Inflammatory macrophage (primary cell): ENCODE data around the gene GTF2IRD2.
A peak's percentile ranks its signal among the peaks of the same experiment; 100 is the strongest.
"Not testable (repeated sequence)": the region's sequence is repeated elsewhere in the genome, so short reads cannot be mapped to it uniquely, and the experiment has no call there.

Source experiments
- DNase-seq, 2 donors: peaks; one replicate each; pipeline ENCODE4 v3.0.0-alpha.2; 2020 to 2022
- total RNA-seq, 18 experiments: gene quantifications; one replicate each; lab custom pipeline; 2026; ENCODE audit warnings: mixed read lengths in 6 of 18, inconsistent platforms in 2 of 18; lab: John Stamatoyannopoulos, UW

Gene GTF2IRD2
- total RNA-seq = 0 to 0.48 (median 0.05) reads per million in 18 experiments

DNA sequence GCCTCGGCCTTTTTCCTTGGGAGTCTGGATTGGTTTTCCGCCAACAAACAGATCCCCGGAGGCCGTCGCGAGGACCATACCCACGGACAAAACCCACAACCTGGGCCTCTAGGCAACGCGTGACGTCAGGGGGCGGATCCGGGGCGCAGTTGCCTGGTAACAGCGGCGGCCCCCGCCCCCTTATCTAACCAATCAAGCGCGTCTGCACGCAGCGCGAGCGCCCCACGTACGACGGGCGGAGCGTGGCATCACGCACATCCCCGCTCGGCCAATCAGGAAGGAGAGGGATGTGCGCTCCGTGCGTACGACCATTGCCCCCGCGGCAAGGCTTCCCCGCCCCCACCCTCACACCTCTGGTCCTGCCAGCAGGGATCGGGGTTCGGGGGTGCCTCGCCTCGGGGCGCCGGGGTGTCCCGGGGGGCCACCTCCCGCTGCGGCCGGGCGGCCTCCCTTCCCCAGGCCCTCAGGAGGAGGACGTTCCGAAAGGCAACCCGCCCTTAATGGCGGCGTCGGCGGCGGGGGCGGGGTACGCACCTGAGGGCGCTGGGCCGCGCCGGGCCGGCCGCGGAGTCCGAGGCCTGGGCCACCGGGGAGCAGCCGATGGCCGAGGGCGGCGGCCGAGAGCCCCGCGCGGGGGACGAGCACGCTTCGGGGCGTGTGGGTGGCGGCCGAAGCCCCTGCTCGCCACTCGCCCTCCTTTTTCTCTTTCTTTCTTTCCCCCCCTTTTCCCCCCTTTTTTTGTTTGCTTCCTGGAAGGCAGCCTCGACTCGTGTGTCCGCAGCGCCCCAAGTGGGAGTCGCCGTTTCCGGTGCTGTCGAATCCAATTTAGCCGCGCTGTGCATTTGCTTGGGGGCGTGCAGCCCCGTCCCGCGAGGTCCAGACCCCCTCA lies at the start of gene GTF2IRD2:
Gene GTF2IRD2 (minus strand): TSS at position 773 of the 889 bp plus-strand sequence. CDS start 15,227 bp downstream, outside the sequence.
- DNase-seq = peak in 1 of 2 donors; percentile 1

- peak; percentile 48 to 54 for DNase-seq
These were observed 39.0 kb upstream of the GTF2IRD2 start for GRCh38 chr7:74890158-74891123.

DNA sequence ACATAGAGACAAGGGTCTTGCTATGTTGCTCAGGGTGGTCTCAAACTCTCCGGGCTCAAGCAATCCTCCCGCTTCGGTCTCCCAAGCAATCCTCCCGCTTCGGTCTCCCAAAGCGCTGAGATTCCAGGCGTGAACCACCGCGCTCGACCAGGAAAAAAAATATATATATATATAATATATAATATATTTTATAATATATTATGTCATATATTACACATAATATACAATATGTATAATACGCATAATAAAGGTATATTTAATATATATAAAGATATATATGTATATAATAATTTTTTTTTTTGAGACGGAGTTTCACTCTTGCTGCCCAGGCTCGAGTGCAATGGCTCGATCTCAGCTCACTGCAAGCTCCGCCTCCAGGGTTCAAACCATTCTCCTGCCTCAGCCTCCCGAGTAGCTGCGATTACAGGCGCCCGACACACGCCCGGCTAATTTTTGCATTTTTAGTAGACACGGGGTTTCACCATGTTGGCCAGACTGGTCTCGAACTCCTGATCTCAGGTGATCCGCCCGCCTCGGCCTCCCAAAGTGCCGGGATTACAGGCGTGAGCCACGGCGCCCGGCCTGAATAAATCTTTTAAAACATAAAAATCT lies 38.2 kb upstream of the GTF2IRD2 start:
- not testable (repeated sequence) for DNase-seq

DNA sequence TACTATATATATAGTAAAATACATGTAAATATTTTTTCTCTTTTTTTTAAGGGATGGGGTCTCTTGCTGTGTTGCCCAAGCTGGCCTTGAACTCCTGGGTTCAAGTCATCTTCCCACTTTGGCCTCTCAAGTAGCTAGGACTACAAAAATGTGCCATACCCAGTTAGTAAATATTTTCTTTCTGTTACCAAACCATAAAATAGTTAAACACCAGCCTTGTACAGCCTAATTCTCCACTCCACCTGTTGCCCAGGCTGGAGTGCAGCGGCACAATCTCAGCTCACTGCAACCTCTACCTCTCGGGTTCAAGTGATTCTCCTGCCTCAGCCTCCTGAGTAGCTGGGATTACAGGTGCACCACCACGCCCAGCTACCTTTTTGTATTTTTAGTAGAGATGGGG lies 33.9 kb upstream of the GTF2IRD2 start:
- not testable (repeated sequence) for DNase-seq

DNA sequence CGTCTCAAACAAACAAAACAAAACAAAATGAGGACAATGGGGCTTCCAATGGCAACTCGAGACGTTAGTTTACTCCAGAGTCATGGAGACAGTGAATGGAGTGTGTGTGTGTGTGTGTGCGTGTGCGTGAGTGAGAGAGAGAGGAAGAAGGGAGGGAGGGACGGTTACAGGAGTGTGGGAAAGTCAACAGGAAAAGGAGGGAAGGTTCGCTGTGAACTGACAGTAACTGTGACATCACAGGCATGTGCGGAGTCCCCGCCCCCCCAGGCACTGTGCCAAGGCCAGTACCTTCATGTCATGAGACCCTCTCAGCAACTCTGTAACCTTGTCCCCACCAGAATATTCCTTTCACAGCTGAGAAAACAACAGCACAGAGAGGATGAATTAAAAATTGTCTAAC lies 30.7 kb upstream of the GTF2IRD2 start:
- not testable (repeated sequence) for DNase-seq

DNA sequence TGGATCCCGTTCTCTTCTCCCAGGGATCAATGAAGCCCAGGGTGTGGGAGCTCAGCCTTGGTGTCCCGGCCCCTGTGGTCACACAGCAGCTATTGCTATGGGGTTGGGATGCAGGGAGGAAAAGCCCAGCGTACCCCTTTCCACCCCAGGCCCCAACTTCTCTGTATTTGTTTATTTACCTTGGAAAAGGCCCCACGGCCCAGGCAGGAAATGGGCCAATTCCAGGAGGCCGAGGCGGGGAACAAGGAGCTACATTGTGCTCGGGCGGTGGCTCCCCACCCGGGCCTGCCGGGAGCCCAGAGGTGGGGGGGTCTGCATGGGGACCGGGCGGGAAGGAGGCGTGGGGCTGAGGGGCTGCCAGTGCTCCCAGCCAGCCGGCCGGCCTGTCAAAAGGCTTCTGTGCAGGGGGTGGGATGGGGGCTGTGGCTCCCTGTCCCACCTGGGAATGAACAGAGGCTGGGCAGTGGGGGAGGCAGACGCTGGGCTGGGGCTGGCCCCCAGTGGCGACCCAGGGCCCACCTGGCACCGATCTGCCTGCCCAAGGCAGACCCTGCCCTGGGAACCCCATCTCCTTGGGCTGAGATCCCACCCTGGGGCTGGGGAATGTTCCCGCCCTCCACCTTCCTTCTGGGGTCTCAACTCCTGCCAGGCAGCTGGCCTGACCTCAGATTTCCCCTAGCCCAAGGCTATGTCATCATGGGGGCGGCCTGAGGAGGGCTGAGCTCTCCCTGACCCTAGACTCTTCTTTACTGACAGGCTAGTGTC lies 23.5 kb upstream of the GTF2IRD2 start:
- not testable (repeated sequence) for DNase-seq

DNA sequence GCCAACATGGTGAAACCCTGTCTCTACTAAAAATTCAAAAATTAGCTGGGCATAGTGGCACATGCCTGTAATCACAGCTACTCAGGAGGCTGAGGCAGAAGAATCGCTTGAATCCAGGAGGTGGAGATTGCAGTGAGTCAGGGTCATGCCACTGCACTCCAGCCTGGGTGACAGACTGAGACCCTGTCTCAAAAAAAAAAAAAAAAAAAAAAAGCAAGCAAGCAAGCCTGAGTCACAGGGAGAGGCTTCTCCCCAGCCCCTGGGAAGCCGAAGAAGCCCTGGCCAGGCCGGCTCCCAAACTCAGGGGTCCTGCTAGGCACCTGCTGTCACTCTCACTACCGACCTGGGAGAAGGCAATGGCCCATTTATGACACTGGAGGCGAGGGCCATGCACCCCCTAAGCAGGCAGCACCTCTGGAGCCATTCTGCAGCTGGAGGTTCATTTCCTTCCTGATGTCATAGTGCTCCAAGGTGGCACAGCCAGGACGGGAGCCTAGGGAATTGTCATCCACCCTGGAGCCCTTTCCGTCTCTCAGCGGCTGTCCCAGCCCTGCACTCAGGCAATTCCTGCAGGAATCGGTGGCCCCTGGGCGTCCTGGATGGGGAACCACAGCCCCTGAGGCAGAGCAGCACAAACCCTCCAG lies 22.8 kb upstream of the GTF2IRD2 start:
- DNase-seq = not testable (repeated sequence)

DNA sequence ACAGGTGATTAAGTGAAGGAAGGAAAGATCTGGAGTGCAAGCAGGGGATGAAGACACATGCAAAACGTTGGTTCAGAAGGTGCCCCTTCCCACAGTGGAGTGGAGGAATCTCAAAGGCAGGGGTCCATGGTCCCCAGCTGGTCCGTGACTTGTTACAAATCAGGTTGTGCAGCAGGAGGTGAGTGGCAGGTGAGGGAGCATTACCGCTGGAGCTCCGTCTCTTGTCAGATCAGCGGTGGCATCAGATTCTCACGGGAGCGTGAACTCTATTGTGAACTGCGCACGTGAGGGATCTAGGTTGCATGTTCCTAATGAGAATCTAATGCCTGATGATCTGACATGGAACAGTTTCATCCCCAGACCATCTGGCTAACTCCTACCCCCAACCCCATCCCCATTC lies 21.1 kb upstream of the GTF2IRD2 start:
- DNase-seq = not testable (repeated sequence)

DNA sequence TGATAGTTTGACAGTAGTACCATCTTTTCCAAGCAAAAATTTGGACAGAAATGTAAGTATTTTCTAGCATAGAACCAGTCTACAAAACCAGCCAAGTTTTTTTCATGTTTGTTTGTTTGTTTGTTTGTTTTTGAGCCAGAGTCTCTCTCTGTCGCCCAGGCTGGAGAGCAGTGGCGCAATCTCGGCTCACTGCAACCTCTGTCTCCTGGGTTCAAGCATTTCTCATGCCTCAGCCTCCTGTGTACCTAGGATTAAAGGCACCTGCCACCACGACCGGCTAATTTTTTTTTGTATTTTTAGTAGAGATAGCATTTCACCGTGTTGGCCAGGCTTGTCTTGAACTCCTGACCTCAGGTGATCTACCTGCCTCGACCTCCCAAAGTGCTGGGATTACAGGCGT lies 14.4 kb upstream of the GTF2IRD2 start:
- DNase-seq = not testable (repeated sequence)

GRCh38 chr7:74849853-74850252 lies 1.6 kb downstream of the GTF2IRD2 start:
- DNase-seq = not testable (repeated sequence)

GRCh38 chr7:74830411-74830810 lies 21.0 kb downstream of the GTF2IRD2 start:
- not testable (repeated sequence) for DNase-seq

DNA sequence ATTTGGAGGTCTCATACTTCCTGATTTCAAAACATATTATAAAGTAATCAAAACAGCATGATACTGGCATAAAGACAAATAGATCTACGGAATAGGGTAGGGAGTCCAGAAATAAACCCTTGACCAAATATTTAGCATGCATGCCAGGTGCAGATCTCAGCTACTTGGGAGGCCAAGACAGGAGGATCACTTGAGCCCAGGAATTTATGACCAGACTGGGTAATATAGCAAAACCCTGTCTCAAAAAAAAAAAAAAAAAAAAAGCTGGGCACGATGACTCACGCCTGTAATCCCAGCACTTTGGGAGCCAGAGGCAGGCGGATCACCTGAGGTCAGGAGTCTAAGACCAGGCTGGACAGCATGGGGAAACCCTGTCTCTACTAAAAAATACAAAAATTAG lies 21.4 kb downstream of the GTF2IRD2 start:
- not testable (repeated sequence) for DNase-seq

DNA sequence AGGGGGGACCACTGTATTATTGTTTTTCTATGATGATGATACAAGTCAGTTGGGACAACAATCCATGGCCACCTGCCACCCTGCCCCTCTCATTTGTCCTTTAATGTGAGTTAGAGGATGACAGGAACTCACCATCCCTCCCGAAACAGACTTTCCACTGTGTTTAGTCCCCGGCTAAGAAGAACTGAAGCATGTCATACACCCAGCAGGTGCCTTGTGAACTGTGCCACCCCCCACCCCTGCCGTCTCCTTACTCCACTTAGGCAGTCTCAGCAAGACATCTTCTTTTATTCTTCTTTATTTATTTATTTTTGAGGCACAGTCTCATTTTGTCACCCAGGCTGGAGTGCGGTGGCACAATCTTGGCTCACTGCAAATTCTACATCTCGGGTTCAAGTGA lies 30.1 kb downstream of the GTF2IRD2 start:
- not testable (repeated sequence) for DNase-seq

- not testable (repeated sequence) for DNase-seq
These were observed 31.1 kb downstream of the GTF2IRD2 start for GRCh38 chr7:74820146-74820805.

DNA sequence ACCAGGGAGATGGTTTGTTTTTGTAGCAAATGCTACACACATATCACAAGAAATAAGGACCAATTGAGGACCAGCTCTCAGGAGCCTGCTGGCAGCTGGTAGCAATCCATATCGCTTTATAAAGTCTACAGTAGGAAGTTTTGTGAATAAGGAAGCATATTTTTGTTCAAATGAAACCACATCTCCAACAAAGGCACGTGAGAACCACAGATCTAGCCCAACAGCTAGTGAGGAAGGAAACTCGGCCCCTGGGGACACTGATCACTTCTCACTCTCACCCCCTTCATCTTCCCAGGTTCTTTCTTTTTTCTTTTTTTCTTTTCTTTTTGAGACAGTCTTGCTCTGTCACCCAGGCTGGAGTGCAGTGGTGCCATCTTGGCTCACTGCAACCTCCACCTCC lies 35.5 kb downstream of the GTF2IRD2 start:
- DNase-seq = not testable (repeated sequence)

DNA sequence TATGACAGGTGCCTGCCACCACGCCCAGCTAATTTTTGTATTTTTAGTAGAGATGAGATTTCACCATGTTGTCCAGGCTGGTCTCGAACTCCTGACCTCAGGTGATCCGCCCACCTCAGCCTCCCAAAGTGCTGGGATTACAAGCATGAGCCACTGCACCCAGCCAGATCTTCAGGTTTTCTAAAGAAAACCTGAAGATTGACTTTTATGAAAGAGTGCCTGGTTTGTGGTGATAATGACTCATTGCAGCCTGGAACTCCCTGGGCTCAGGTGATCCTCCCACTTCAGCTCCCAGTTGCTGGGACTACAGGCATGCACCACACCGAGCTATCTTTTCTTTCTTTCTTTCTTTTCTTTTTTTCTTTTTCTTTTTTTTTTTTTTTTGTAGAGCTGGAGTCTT lies 52.8 kb downstream of the GTF2IRD2 start:
- not testable (repeated sequence) for DNase-seq

DNA sequence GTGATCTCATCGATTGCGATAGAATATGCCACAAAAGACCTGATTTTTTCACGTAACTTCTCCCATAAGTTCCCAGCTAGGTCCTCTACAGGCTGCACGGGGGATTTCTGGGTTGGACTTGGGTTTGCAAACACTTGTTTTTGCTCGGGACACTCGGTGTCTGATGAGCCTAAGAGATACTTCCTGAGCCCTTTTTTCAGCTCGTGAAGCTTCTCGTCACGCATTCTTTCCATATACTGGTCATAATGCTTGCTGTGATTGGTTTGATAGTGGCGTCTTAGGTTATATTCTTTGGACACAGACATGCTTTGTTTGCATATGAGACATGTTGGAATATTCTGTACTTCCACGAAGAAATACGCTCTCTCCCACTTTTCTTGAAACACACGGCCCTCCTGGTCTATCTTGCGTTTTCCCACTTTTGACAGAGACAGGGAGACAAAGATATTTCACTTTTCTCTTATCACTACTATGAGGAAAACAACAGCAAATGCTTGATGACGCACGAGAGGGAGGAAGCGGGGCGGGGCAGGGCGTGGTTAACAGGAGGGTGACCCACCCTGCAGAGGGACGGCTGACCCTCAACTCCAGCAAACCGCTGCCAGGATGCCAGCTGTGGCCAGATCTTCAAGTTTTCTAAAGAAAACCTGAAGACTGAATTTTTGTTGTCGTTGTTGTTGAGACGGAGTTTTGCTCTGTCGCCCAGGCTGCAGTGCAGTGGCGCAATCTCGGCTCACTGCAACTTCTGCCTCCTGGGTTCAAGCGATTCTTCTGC lies 53.4 kb downstream of the GTF2IRD2 start:
- DNase-seq = not testable (repeated sequence)

GRCh38 chr7:74789200-74789736 lies 62.1 kb downstream of the GTF2IRD2 start:
- not testable (repeated sequence) for DNase-seq
